GOT3 (cell line): ENCODE results near the gene SNRPB2.

ENCODE experiments used
- DNase-seq: peaks from one replicate; lab custom pipeline; 2025; ENCODE audit warnings: mixed read lengths; lab: John Stamatoyannopoulos, UW

The SNRPB2 gene

DNA sequence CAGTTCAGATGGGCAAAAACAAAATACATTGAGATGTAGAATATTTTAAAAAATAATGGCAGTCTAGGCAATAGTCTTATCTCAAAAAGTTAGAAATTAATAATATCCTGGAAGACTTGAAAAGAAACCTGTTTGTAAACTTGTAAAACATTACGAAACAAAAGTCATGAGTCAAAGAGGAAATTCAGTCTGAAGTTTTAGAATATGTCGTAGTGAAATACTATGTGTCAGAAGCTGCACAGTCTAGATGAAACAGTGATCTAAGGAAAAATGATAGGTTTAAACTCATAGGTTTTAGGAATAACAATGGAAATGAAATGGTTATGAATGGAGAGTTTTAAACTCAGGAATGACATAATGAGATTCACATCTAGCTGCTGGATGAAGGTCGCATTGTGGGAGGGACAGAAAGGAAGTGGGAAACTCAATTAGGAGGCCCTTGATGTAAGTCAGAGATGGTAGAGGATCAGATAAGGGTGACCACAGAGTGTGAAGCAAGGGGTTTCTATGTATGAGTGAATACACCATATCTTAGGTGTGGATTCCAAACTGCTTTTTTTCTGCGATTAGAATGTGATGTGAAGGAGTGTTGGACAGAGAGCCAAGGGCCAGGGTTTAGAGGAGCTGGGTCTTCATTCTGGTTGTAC, 2.8 kb downstream of the SNRPB2 start:
- no peak for DNase-seq

DNA sequence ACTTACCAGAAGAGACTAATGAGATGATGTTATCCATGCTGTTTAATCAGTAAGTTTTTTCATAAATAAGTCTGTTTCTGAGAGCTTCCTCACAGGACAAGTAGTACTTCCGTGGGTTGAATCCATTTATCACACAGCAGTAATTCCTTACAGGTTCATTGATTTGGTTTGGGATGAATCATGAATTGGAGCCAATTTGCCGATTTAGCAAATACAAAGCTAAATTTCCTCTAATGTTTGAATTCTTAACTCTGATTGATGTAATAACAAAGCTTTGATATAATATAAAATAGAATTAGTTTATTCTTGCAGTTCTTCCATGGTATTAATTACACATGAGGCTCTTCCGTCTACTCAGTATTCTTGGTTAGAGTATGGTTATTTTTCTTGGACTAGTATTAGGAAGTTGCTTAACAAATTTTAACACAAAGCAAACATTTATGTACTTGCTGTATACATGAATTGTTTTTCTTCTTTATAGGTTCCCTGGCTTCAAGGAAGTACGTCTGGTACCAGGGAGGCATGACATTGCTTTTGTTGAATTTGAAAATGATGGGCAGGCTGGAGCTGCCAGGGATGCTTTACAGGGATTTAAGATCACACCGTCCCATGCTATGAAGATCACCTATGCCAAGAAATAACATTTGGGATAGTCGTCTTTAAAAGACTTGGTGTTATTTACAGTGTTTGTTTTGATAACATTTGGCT, 10.7 kb downstream of the SNRPB2 start:
- no peak for DNase-seq

DNA sequence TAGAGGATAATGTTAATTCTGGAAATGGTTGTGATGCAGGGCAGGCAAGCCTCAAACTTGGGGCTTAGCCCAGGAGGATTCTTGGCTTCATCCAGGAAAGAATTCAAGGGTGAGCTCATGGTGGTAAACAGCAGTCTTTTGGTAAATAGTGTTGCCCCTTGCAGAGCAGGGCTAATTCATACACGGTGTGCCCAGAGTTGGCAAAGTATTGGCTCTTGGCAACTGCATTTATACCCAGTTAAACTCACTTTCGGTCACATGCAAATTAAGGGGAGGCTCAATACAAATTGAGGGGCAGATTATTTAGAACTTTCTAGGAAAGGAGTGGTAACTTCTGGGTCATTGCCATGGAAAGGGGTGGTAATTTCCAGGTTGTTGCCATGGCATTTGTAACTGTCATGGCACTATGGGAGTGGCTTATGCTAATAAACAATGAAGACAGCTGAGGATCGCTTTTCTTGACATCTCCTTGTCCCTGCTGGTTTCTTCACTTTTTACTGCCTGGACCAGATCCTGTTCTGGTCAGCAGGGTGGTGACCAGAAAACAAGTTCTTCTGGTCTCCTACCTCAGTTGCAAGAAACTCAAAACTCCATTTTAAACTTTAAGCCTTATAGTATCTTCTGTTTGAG, 14.5 kb downstream of the SNRPB2 start:
- DNase-seq, result no peak

DNA sequence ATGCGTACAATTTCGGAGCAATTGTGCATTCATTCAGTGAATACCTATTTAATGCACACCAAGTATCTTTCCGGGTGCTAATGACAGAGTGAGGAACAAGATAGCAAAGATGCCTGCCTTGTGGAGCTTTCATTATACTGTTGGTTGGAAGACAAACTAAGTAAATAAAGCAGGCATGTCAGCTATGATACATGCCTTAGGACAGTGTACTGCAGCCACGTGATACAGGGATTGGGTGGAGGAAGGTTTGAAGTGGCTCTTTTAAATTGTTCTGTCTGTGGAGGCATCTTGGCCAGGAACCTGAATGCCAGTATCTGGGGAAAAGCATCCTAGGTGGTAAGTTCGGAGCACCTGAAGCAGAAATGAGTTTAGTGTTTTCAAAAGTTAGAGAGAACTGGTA, 15.4 kb downstream of the SNRPB2 start:
- no peak for DNase-seq

DNA sequence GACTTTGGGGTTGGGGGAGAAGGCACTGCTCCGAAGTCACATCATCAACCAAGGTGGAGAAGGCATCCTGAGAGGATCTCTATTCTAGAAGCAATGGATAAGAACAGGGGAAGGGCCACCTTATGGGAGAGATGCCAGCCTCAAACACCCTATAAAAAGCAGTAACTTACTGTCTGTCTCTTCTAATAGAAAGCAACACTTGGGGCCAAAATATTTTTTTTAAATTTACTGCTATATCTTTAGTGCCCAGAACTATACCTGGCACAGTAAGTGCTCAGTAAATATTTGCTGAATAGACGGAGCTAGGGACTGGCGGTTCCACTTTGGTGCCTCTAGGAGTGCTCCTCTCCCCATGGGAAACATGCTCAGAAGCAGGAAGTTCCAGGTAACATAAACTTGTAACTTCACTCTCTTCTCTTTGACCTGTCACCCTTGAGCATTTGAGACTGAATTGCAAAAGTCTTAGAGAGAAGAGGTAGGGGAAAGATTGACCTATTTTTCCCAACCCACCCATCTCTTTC, 17.5 kb downstream of the SNRPB2 start:
- no peak for DNase-seq

DNA sequence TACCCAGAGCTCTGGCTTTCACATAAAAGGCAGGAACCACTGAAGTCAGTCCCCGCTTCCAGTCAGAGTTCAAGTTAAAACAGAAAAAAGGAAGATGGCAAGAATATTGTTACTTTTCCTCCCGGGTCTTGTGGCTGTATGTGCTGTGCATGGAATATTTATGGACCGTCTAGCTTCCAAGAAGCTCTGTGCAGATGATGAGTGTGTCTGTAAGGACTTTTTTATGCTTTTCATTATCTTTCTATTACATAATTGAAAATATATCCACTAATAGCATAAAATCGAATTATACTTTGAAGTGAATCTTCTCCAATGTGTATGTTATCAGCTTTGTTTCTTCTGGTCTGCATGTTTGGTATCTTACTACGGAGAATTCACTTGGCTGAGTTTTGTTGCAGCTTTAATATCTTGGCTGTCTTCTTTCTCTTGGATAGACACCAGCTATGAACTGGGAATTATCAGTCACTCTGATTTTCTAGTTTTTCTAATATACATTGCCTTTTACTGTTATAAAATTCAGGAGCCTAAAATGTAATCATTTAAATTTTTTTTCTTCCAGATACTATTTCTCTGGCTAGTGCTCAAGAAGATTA, 18.6 kb downstream of the SNRPB2 start, which contains the start of gene OTOR:
Gene OTOR, plus strand, starts transcription at position 51 of the 593 bp plus-strand sequence. Its CDS starts 44 bp downstream, at position 95.
- no peak for DNase-seq

DNA sequence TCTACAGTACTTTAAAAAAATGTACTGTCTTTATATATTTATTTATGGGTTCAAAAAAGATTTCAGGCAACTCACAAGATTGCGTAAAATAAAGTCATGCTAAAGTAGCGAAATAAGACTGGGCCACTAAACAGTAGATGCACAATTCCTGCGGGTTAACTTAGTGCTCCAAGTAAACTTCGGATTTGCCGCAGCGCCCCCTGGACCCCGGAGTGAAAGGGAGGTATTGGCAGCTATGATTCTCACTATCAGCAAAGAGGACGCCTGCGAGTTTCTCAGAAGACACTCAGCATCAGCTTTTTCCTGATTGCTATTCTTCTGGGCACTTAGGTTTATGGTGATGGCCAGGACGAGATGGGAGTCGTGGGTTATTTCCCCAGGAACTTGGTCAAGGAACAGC, 19.7 kb downstream of the SNRPB2 start:
- no peak for DNase-seq

DNA sequence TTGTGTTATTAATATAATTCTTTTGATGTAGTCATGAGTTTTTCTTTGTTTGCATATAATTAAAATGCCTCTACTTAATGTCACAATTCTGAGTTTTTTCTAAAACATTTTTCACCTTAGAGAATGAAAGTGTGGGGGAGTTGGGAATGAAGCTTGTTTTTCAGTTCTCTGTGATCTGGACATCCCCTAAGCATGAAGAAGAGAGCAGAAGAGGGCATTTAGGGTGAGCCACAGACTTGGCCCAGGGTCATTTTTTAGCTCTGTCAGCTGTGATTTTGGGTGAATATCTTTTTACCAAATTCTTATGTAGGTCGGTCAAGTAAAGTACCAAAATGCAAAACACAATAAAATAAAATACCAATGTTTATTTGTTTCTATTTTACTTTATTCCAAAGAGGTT, 22.3 kb downstream of the SNRPB2 start:
- DNase-seq, result no peak

DNA sequence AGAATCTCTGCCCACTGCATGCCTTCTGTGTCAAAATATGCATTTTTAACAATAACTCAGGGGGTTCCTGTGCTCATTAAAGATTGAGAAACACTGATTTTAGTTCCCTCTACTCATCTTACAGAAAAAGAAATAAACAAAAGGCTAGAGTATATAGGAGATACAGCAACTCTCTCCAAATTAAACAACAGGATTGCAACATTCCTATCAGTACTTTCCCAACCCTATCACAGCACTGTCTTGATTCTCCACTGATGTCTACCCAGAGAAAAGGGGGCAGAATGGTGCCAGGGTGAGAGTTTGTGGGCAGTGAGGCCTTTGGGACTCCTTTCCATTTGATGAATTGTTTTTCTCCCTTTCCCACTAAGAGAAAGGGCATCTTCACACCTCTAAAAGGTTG, 23.1 kb downstream of the SNRPB2 start:
- no peak for DNase-seq

DNA sequence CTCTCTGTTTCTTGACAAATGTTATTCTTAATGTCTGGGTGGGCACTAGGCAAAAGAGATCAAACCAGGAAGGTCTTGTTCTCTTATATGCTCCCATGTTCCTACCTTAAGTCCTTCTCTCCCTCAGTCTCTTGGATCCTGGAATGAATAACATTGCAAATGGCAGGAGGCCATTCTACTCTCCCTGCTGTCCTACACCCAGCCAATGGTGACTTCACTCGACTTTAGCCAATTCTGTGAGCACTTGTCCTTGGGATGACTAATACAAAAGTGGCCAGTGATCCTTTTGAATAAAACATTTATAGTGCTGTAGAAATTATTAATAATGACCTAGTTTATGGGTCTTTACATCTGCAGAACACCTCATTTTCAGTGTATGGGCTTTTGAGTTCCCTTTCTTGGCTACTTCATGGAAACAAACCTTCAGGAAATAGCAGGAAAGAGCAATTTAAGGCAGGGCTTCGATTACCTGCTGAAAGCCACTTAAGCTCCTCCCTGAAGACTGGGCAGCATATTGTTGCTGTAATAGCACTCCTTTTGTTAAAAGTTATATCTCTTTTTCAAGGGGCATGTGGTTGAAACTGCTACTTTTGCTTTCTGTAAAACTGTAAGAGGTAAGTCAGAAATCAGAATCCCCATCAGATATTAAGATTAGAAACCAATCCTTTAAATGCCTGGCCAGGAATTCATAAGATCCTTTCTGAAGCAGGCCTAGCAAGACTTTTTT, 28.8 kb downstream of the SNRPB2 start:
- no peak for DNase-seq

DNA sequence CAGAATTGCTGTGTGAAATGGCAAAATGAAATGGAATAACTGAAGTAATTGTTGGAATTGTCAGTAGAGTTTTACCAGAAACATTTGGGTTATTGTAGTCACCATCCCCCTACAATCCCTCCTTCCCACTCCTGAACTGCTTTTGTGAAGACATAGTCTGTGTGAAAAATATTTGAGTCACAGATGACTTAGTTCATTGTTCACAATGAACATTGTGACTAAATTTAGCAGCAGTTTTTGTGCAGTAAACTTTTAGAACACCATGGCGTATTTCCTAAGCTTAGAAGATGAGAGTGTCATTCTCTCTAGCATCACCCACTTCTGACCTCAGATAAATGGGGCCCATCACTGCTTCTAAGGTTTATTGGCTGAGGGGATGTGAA, 29.3 kb downstream of the SNRPB2 start:
- DNase-seq, result no peak

DNA sequence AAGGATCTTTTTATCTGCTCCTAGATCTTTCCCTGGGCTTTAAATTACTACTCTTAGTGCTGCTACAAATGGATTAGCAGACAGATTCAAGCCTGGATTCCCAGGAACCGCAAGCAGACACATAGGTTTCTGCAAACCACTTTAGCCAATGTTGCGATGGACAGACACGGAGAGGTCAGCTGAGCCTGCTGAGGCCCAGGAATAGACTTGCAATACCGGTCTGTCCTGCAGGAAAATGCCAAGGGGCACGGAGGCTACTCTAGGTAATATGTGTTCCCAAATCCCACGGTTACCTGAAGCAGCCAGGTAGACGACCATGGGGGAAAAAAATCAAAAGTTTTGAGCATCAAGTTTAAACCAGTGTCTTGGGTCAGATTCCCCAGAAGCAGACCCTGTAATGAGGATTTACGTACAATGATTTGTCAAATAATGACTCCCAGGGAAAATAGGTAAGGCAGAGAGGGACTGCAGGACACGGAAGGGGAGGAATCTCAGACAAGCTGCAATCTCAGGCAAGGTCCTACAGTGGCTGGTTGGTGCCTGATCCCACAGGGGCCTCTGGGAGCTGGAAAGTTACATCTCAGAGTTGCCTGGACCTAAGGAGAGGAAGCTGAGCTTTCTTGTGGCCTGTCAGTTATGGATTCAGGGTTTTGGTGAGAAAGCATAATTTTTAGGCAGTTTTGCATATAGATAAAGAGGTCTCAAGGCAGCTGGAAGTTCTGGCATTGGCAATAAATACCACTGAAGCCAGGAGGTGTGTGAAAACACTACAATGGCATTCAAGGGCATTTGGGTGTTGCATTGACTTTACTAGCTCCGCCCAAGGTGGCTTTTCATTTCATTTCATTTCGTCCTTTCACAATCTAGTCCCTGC, 30.8 kb downstream of the SNRPB2 start:
- DNase-seq, result no peak

DNA sequence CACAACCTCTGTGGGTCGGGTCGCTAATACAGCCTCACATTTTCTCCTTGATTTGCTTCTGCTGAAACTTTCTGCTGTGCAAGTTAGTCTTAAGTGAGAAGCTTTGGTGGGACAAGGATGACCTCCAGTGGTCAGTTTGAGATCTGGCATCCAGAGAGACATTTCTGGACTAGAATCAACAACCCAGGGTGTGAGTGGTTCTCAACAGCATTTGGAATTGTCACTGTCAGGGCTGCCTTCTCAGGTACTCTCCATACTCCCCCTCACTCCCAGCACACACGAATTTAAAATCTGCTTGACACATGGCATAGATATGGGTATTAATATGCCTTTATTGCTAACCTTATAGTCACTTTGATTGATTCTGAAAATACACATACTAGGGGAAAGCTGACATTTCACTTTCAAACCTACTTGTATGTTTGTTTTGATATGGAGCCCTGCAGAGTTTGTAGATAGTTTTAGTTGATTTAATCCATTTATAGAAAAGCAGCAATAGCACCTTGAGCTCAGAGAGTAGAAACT, 31.5 kb downstream of the SNRPB2 start:
- DNase-seq, result no peak

DNA sequence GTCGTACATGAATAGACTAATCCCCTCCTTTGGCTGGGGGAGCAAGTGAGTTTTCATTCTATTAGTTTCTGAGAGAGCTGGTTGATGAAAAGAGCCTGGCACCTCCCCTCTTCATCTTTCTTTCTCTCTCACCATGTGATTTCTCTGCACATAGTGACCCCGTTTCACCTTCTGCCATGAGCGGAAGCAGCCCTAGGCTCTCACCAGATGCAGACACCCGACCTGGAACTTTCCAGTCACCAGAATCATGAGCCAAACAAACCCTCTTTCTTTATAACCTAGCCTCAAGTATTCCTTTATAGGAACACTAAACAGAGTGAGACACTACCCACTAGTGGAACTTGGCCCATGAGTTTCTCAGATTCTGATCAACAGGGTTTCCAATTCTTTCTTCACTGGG, 34.7 kb downstream of the SNRPB2 start:
- DNase-seq, result no peak

DNA sequence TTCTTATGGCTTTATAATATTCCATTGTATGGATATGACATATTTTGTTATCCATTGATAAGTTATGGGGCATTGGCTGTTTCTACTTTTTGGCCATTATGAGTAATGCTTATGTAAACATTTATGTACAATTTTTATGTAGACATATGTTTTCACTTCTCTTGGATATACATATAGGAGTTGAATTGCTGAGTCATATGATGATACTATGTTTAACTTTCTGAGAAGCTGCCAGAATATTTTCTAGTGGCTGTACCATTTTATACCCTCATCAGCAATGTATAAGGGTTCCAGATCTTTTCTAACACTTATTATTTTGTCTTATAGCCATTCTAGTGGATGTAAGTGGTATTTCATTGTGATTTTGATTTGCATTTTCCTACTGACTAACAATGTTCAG, 41.4 kb downstream of the SNRPB2 start:
- DNase-seq, result no peak

DNA sequence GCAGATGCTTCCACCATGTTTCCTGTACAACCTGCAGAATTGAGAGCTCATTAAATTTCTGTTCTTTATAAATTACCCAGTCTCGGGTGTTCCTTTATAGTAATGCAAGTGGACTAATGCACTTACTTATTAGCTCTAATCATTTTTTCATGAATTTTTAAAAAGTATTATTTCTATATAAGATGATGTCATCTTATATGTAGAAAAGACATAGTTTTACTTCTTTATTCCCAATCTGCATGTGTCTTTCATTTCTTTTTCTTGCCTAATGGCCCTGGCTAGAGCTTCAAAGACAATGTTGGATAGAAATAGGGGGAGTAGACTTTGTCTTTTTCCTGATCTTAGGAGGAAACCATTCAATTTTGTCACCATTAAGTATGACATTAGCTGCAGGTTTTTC, 46.1 kb downstream of the SNRPB2 start:
- no peak for DNase-seq

DNA sequence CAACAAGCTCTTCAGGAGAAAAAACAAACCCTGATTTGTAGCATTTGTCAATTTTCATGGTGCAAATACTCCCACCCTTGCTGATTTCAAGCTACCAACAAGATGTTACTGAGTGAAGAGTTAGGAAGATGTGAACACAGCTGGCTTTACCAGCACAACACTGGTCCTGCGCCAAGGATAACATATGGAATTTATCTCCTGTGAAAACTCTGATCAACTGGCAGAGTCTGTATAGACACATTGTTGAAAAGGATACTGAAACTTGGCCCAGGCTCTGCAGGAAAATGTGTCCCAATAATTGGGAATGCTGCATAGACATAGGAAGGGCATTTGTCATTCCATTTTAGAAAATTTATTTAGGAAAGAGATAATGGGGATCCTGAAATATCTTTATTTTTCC, 47.3 kb downstream of the SNRPB2 start:
- no peak for DNase-seq

DNA sequence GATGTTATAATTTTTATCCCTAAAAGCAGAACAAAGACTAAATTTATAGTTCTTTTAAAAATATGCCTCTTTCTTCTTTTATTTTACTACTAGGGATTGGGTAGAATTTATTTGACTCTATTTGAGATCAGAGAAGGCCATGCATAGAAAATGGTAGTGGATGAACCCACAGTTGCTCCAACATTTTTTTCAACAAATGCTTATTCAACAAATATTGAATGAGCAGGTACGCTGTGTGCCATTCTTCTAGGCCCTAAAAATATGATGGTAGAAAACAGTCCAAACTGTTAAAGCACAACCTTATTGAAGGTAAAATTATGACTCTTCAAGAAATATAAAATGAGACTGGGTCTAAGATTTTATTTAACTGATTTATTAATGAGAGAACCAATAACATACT, 48.3 kb downstream of the SNRPB2 start:
- no peak for DNase-seq

DNA sequence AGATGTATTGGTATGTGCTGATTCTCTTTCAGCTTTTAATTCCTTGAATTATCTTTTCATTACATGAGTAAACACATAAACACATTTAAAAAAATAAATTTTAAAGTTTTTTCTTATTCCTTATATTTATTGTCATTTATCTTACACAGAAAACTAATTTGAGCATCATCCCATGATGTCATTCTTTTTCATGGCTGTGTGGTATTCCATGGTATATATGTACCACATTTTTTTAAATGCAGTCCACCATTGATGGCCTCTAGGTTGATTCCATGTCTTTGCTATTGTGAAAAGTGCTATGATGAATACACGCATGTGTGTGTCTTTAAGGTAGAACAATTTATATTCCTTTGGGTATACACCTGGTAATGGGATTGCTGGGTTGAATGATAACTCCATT, 51.7 kb downstream of the SNRPB2 start:
- DNase-seq, result no peak

DNA sequence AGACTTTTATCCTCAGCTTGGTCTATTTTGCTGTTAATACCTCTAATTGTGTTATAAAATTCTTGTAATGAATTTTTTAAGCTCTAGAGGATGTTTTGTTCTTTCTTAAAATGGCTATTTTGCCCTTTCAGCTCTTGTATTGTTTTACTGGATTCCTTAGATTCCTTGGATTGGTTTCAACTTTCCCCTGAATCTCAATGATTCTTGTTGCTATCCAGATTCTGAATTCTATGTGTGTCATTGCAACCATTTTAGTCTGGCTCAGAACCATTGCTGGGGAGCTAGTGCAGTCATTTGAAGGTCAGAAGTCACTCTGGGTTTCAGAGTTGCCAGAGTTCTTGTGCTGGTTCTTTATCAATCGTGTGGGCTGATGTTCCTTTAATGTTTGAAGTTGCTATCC, 55.4 kb downstream of the SNRPB2 start:
- no peak for DNase-seq
